NK-92 (cell line): ENCODE measurements around the gene MAST4.

Experiments
- DNase-seq: peaks from one replicate; lab custom pipeline; 2025; ENCODE audit not compliant: unreplicated experiment; lab: John Stamatoyannopoulos, UW

MAST4 gene

GRCh38 chr5:66947458-66947857 is 351.3 kb downstream of the MAST4 start:
- DNase-seq, result no peak

GRCh38 chr5:66949066-66949465 is 352.9 kb downstream of the MAST4 start:
- DNase-seq, result no peak

GRCh38 chr5:66952153-66952552 is 356.0 kb downstream of the MAST4 start:
- DNase-seq, result no peak

- no peak for DNase-seq
Measured at GRCh38 chr5:66956439-66956838, 360.2 kb downstream of the MAST4 start.

GRCh38 chr5:66958201-66958979 is 362.2 kb downstream of the MAST4 start:
- DNase-seq, result no peak

GRCh38 chr5:66958980-66959641 is 362.9 kb downstream of the MAST4 start:
- no peak for DNase-seq

GRCh38 chr5:66959653-66960052 is 363.5 kb downstream of the MAST4 start:
- no peak for DNase-seq

- DNase-seq, result no peak
Measured at GRCh38 chr5:66960369-66961137, 364.4 kb downstream of the MAST4 start.

- DNase-seq, result no peak
Measured at GRCh38 chr5:66963559-66963971, 367.4 kb downstream of the MAST4 start.

- no peak for DNase-seq
Measured at GRCh38 chr5:66966439-66966838, 370.2 kb downstream of the MAST4 start.

GRCh38 chr5:66967102-66967501 is 370.9 kb downstream of the MAST4 start:
- no peak for DNase-seq

GRCh38 chr5:66967826-66968262 is 371.7 kb downstream of the MAST4 start:
- no peak for DNase-seq

GRCh38 chr5:66969484-66969883 is 373.3 kb downstream of the MAST4 start:
- no peak for DNase-seq

GRCh38 chr5:66969963-66970362 is 373.8 kb downstream of the MAST4 start:
- DNase-seq, result no peak

GRCh38 chr5:66972004-66972403 is 375.8 kb downstream of the MAST4 start:
- DNase-seq, result no peak

- DNase-seq, result no peak
Measured at GRCh38 chr5:66974256-66974655, 378.1 kb downstream of the MAST4 start.

GRCh38 chr5:66976108-66976507 is 379.9 kb downstream of the MAST4 start:
- DNase-seq, result no peak

GRCh38 chr5:66979738-66980137 is 383.5 kb downstream of the MAST4 start:
- no peak for DNase-seq

- no peak for DNase-seq
Measured at GRCh38 chr5:66981266-66982055, 385.3 kb downstream of the MAST4 start.

- no peak for DNase-seq
Measured at GRCh38 chr5:66982056-66982387, 385.8 kb downstream of the MAST4 start.

- DNase-seq, result no peak
Measured at GRCh38 chr5:66982470-66982869, 386.3 kb downstream of the MAST4 start.
